IPS-11a (cell line): ENCODE results near the gene DPP9.

ENCODE experiments used
- H3K4me3 ChIP-seq: one replicate; pipeline ENCODE4 v1.5.1; 2013; ENCODE audit warnings: low read depth, low read length, control low read depth

DPP9 gene

GRCh38 chr19:4712771-4713170 lies 10.9 kb downstream of the DPP9 start:
- H3K4me3 ChIP-seq, result no peak overlapping the region

DNA sequence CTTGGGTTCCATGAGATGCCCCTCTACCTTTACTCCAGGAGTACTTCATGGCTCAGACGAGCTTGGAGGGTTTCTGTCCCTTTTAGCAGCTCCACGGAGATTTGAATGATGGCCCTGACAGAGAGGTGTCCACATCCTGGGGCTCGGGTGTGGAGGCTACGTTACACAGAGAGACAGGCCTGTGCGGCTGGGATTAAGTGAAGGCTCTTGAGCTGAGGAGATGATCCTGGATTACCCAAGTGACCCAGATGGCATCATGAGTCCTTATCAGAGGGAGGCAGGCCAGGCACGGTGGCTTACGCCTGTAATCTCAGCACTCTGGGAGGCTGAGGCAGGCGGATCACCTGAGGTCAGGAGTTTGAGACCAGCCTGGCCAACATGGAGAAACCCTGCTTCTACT lies 12.4 kb downstream of the DPP9 start:
- H3K4me3 ChIP-seq, result no peak overlapping the region

DNA sequence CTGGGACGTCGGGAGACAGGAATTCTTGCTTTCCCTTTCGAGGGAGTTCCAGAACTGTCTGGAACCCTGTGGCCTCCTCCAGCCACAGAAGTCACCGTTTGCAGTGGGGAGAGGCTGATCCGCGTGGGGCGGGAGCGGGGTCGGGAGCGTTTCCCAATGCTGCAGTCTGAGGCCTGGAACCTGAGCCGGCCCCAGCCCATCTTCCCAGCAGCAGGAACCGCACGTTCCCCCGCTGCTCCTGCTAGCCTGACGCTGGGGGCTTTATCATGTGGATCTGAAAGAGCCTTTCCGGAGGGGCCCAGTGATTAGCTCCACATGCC lies 13.4 kb downstream of the DPP9 start:
- H3K4me3 ChIP-seq, result no peak overlapping the region

- H3K4me3 ChIP-seq, result no peak overlapping the region
Measured at GRCh38 chr19:4709440-4710280, 14.0 kb downstream of the DPP9 start.

DNA sequence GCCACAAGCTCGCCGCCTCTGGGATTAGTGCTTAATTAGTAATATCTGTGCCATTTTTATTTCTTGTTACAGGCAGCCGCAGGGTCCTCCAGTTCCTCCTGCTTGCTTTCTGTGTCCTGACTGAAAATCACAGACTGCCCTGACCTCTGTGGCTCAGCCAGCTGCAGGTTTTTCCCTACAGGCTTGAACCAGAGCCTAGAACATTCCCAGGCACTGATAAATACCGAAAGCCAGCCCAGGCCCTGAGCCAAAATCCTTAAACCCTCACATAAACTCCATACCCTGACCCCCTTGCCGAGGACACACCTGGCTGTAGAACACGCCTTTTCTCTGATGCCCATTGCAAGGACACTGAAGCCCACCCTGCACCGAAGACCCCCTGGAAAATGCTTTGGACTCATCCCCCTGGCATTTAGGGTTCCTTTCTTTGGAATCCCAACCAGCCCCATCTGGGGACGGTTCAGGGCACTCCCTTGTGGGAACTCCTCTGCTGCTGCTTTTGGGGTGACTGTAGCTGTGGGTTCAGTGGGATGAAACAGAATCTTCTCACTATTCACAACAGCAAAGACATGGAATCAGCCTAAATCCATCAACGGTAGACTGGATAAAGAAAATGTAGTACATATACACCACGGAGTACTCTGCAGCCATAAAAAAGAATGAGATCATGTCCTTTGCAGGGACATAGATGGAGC lies 15.5 kb downstream of the DPP9 start:
- H3K4me3 ChIP-seq, result no peak overlapping the region

GRCh38 chr19:4707322-4707721 lies 16.3 kb downstream of the DPP9 start:
- H3K4me3 ChIP-seq, result no peak overlapping the region

DNA sequence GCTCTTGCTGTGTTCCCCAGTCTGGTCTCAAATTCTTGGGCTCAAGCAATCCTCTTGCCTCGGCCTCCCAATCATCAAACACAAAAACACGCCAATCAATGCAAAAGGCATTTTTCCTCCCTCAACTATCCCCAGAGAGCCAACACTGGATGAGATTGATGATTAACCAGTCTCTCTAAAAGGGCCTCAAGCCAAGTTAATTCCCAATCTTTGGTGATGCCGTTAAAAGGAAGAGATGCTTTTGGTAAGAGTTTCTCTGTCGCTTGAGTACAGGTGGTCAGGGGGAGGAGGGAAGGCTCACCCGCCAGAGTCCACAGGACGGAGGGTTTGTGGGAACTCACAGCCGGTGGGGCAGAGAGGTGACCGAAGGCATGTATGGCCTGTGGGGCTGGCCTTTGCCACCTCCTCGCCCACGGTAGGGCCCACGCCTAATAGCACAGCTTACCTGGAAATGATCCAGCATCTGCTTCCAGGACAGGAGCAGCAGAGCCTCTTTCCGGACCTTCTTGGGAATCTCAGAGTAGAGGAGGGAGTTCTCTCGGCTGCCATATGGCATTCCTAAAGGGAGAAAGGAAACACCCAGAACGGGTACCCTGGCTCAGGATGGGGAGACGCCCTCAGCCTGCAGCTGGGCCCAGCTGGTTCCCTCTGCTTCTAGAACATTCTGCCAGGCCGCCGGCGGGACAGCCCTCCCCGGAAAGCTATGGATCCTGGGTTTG lies 18.1 kb downstream of the DPP9 start:
- H3K4me3 ChIP-seq, result no peak overlapping the region

DNA sequence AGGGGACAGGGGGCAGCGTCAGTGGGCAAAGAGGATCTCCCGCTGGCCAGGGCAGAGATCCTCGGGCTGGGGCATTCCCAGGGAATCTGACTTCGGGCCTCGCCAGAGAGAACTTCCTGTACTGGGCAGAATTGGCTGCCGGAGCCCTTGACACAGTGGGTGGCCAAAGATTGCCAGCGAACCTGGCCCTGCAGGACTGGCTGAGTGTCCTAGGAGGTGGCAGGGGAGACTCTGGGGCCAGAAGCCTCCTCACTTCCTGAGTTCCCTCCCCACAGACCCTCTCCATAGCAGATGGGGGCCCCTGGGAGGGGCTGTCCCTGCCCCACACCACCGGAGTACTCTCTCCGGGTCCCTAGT lies 19.3 kb downstream of the DPP9 start:
- no peak overlapping the region for H3K4me3 ChIP-seq

- no peak overlapping the region for H3K4me3 ChIP-seq
Measured at GRCh38 chr19:4703671-4704316, 19.8 kb downstream of the DPP9 start.

DNA sequence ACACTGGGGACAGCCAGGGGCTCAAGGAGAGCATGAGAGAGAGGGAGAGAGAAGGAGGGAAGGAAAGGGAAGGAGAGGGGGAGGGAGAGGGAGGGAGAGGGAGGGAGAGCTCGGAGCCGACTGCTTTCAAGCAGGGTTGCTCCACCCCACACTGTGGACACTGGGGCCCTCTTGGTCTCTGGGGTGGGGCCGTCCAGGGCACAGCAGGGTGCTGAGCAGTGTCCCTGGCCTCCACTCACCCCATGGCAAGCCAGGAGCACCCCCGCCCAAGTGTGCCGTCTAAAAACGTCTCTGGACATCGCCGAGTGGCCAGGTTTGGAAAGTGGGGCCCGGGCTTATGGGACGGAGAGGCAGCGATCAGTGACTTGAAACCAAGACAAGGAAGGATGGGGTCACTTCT lies 20.9 kb downstream of the DPP9 start:
- no peak overlapping the region for H3K4me3 ChIP-seq

DNA sequence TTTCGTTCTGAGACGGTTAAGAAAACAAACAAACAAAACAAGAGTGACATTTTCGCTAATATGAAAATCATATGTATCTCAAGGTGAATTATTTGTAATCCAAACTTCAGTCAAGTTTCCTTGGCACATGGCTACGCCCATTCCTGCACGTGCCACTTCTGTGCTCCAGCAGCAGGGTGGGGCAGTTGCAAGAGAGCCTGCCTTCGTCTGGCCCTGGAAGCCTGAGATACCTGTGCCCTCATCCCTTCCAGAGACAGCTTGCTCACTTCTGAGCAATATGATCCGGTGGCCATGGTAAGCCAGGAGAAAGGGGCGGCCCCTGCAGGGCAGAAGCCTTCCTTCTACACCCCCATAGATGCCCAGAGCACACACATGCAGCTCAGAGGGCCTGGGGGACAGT lies 22.1 kb downstream of the DPP9 start:
- H3K4me3 ChIP-seq, result no peak overlapping the region

DNA sequence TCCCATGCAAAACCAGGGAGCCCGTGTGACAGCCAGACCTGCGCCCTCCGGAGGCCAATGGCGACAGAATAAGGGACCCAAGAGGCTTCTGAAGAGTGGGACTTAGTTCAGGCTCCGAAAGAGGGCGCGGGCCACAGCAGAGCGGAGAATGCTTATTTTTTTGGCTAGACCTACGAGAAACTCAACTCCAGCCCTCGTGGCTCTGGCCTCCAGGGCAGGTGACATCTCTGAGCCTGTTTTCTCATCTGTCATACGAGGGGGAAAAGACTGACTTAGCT lies 23.0 kb downstream of the DPP9 start:
- H3K4me3 ChIP-seq, result no peak overlapping the region

DNA sequence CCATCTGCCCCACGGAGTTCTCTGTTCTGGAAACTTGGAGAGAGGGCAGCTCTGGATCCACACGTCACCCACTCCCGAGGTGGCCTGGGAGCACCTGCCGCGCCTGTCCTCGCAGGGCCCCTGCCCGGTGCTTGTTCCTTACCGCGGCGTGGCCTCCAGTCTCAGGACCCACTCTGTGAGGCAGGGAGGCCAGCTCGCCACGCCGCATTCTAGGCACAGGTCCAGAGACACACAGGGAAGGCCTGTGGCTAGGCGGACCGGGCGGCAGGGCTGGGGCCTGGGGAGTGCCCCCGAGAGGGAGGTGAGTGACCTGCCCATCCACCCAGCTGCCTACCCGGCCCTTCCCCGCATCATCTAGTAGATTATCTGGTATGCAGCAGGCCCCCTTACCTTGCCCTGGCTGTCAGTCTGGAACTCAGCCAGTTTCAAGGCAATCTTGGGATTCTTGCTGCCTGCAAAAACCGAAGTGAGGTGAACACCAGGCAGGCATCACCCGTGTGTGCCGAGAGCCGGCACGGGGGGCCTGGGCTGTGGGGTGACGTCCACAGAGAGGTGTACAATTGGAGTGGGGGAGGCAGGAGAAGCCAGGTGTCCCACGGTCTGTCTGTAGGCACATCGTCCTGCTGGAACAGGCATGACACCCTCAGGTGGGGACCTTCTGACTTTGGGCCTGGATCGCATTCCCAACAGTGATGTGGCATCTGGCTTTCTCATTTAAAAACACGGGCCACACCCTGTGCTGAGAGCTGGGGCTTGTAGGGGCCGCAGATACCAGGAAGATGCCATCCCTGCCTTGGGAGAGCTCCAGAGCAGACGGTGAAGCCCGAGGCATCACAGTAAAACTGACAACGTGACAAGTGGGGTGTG lies 23.6 kb downstream of the DPP9 start:
- no peak overlapping the region for H3K4me3 ChIP-seq

DNA sequence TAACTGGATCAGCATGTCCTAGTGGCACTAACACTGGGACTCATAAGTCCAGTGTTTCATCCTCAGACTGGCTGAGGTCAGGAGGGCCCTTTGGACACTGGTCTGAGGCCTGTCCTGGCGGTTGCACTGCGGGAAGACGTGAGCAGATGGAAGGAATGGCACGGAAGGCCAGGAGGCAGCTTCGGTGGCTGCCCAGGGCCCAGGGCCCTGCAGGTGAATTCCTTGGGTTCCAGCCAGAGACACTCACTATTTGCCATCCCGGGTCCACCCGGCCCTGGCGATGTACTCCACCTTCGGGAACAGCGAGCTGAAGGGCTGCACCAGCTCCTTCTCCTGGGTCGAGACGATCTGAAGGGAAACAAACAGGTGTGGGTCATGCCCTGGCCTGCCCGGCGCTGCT lies 26.3 kb downstream of the DPP9 start:
- no peak overlapping the region for H3K4me3 ChIP-seq

DNA sequence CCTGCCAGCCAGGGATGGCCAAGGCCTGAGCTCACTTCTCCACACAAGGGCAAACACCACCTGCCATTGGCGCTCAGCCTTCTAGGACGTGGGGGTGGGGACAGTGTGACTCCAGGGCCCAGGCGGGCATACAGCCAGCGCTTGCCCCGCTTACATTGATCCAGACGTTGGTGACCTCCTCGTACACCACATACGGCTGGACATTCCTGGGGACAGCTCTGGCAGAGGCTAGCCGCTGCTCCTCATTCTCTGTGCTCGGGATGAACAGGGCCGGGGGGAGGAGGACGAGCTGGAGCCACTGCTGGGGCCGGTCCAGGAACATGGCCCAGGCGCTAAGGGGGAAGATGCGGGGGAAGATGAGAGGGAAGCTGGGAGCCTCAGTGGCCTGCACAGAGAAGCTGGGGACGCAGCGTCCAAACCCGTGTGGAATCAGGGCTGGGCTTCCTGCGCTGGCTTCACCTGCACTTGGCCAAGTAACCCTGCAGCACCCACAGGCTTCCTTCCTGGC lies 28.4 kb downstream of the DPP9 start:
- no peak overlapping the region for H3K4me3 ChIP-seq

- H3K4me3 ChIP-seq, result no peak overlapping the region
Measured at GRCh38 chr19:4694211-4694987, 29.2 kb downstream of the DPP9 start.

DNA sequence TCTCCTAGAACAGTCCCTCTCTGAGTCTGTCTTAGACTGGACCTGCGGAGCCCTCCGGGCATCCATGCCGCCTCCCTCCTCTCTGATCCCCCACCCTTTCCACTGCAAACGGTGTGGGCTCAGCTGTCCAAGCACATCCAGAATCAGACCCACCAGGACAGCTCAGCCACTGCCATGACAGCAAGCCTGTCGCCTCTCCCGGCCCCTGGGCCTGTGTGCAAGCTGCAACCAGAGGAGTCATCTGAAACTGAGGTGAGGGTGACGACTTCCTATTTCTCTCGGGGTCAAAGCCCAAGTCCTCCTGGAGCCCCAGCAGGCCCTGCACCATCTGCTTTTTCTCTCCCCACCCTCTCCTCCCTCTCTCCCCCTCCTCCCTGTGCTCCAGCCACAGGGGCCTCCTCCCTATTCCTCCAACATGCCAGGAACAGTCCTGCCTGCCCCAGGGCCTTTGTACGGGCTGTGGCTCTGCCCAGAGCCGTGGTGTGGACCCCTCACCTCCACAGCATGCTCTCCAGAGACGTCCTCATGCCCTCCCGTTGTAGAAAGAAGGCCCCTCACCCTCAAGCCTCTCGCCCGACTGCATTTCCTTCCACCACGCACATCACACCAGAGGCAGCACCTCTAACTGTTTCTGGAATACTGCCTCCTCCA lies 30.0 kb downstream of the DPP9 start:
- H3K4me3 ChIP-seq, result no peak overlapping the region

- H3K4me3 ChIP-seq, result no peak overlapping the region
Measured at GRCh38 chr19:4693078-4693350, 30.6 kb downstream of the DPP9 start.

DNA sequence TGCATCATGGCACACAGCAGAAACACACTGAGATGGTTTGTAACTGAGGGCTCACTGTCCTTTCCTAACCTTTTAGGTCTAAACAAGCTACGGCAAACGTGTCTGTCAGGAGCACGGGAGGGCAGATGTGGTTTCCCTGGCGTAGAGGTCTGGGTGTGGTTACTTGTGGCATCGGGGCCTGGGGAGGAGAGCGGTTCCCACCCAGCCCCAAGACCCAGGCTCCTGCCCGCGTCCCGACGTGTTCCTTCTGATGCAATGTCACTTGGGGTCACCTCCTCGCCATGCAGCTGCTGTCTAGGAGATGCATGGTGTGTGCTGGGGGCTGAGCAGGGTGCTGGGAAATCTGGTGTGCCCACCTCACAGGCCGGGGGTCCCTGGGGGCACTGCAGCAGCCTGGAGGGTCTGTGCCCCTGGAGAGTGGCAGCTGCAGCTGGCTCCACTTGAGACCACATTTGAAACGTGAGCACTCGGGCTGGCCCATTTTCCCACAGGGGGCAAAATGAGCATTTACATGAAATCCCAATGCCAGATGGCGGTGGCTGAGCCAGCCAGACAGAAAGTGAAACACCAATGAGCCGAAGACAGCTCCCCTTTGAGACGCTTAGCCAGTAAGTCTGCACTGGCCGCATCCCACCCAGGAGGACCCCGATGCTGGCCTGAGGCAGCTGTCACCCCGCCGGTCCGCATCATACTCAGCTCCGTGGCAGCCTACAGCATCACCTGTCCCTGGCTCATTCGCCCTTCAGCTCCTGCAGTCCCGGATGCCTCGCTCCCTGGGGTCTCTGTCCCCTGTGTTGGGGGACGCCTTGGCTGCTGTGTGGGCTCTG lies 31.2 kb downstream of the DPP9 start:
- no peak overlapping the region for H3K4me3 ChIP-seq
